Testis (tissue), 2 donors: ENCODE data around the gene JCHAIN.

ENCODE experiments used
- POLR2A ChIP-seq: fragments of 450-650 bp; IDR thresholded peaks from one replicate; pipeline ENCODE4 v1.6.1; 2017; ENCODE audit warnings: antibody characterized with exemption, mild to moderate bottlenecking, moderate library complexity
- TF ChIP-seq, protein P1 (sequence below), 3 experiments: fragments of 450-650 bp in 2 of 3; fragments of 200-600 bp in 1 of 3; sonication (generic) in 1 of 3; IDR thresholded peaks; one replicate each; pipeline ENCODE4 v1.5.1; 2016 to 2019; ENCODE audit warnings: antibody characterized with exemption in 3 of 3, mild to moderate bottlenecking in 2 of 3, moderate library complexity in 1 of 3

- TF ChIP-seq POLR2A, result no peak
- TF ChIP-seq, protein P1, sequence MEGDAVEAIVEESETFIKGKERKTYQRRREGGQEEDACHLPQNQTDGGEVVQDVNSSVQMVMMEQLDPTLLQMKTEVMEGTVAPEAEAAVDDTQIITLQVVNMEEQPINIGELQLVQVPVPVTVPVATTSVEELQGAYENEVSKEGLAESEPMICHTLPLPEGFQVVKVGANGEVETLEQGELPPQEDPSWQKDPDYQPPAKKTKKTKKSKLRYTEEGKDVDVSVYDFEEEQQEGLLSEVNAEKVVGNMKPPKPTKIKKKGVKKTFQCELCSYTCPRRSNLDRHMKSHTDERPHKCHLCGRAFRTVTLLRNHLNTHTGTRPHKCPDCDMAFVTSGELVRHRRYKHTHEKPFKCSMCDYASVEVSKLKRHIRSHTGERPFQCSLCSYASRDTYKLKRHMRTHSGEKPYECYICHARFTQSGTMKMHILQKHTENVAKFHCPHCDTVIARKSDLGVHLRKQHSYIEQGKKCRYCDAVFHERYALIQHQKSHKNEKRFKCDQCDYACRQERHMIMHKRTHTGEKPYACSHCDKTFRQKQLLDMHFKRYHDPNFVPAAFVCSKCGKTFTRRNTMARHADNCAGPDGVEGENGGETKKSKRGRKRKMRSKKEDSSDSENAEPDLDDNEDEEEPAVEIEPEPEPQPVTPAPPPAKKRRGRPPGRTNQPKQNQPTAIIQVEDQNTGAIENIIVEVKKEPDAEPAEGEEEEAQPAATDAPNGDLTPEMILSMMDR (IDR thresholded peaks at IDR 0.05), result no peak
Measured at GRCh38 chr4:70674191-70674590, 7.9 kb upstream of the JCHAIN start.
